OCI-LY1 (cell line): ENCODE data around the gene GID4.
A peak's percentile ranks its signal among the peaks of the same experiment; 100 is the strongest.

ENCODE experiments used
- H2AFZ ChIP-seq: fragments of 200-600 bp; sonication (generic), shearing (Covaris generic); 2 replicates; pipeline ENCODE4 v1.6.0; 2014; ENCODE audit warnings: antibody characterized with exemption, mild to moderate bottlenecking, low read length
- H3F3A ChIP-seq: fragments of 200-600 bp; sonication (generic), shearing (Covaris generic); 2 replicates; pipeline ENCODE4 v1.6.0; 2014; ENCODE audit warnings: mild to moderate bottlenecking, antibody characterized with exemption, low read length, moderate library complexity; ENCODE audit not compliant: insufficient read depth
- H3K27ac ChIP-seq: fragments of 200-600 bp; sonication (generic); 2 replicates; pipeline ENCODE4 v1.5.1; 2014; ENCODE audit warnings: low read length, mixed run types, mild to moderate bottlenecking, low read depth; ENCODE audit not compliant: poor library complexity, severe bottlenecking
- H3K27me3 ChIP-seq: fragments of 200-600 bp; sonication (generic); 2 replicates; pipeline ENCODE4 v1.6.0; 2014; ENCODE audit warnings: antibody characterized with exemption, mild to moderate bottlenecking, low read length, moderate library complexity; ENCODE audit not compliant: insufficient read depth
- H3K36me3 ChIP-seq: fragments of 200-600 bp; sonication (generic); 2 replicates; pipeline ENCODE4 v1.6.1; 2014; ENCODE audit warnings: mild to moderate bottlenecking, antibody characterized with exemption, low read length, moderate library complexity, mixed read lengths; ENCODE audit not compliant: insufficient read depth
- H3K4me1 ChIP-seq: fragments of 200-600 bp; sonication (generic); 2 replicates; pipeline ENCODE4 v1.5.1; 2014; ENCODE audit warnings: mild to moderate bottlenecking, low read length, moderate library complexity; ENCODE audit not compliant: insufficient read depth, severe bottlenecking
- H3K4me2 ChIP-seq: fragments of 200-600 bp; sonication (generic), shearing (Covaris generic); 2 replicates; pipeline ENCODE4 v1.6.1; 2014; ENCODE audit warnings: low read length
- H3K4me3 ChIP-seq: fragments of 200-600 bp; sonication (generic); 2 replicates; pipeline ENCODE4 v1.5.1; 2014; ENCODE audit warnings: low read length, low read depth, mild to moderate bottlenecking, mixed read lengths; ENCODE audit not compliant: poor library complexity, severe bottlenecking
- H3K79me2 ChIP-seq: fragments of 200-600 bp; shearing (Covaris generic); 2 replicates; pipeline ENCODE4 v1.6.1; 2016; ENCODE audit warnings: mixed run types, low read length, mixed read lengths; ENCODE audit not compliant: insufficient read depth
- H3K9ac ChIP-seq: fragments of 200-600 bp; sonication (generic), shearing (Covaris generic); 2 replicates; pipeline ENCODE4 v1.6.1; 2014; ENCODE audit warnings: mild to moderate bottlenecking, low read length, mixed read lengths
- H3K9me2 ChIP-seq: fragments of 200-600 bp; sonication (generic), shearing (Covaris generic); 2 replicates; pipeline ENCODE4 v1.6.1; 2014; ENCODE audit warnings: low read depth, mild to moderate bottlenecking, low read length, mixed read lengths
- H3K9me3 ChIP-seq: fragments of 200-600 bp; shearing (Covaris generic); 2 replicates; pipeline ENCODE4 v1.6.1; 2014; ENCODE audit warnings: low read length, mixed read lengths
- H4K20me1 ChIP-seq: fragments of 200-600 bp; sonication (generic), shearing (Covaris generic); 2 replicates; pipeline ENCODE4 v1.6.0; 2016; ENCODE audit warnings: mild to moderate bottlenecking, low read length; ENCODE audit not compliant: insufficient read depth
- EZH2 ChIP-seq: fragments of 200-600 bp; sonication (generic), shearing (Covaris generic); IDR thresholded peaks from 2 replicates; pipeline ENCODE4 v1.8.0; 2017; ENCODE audit warnings: borderline replicate concordance, mixed run types, mild to moderate bottlenecking, antibody characterized with exemption, low read length, moderate library complexity, mixed read lengths
- TF ChIP-seq, protein P1 (sequence below): fragments of 200-600 bp; sonication (generic), shearing (Covaris generic); IDR thresholded peaks from 2 replicates; pipeline ENCODE4 v1.5.1; 2017; ENCODE audit warnings: mild to moderate bottlenecking, antibody characterized with exemption, low read length, moderate library complexity, mixed read lengths

The GID4 gene

DNA sequence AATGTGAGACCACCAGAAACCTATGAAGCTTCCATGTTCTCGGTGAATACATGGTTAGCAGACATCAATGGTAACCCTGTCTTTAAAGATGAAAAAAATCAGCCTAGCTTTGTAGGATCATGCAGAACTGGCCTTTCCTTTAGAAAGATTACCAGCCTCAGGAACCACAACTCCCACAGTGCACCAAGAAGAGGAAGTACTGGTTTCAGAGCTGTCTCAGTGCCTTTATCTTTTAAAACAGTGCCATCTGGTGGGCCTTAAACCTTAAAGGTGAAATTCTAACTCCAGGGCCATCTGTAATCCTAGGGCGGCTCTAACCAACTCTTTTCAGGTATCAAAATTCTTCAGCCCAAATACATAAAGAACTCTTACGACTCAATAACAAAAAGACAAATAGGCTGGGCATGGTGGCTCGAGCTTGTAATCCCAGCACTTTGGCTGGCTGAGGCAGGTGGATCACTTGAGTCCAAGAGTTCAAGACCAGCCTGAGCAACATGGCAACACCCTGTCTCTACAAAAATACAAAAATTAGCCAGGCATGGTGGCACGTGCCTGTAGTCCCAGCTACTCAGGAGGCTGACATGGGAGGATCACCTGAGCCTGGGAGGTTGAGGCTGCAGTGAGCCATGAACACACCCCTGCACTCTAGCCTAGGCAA is 5.6 kb upstream of the GID4 start:
- Histone ChIP-seq H3K9me3 (no peaks in the 10 kb centered on the region), H3F3A (no peaks in the 10 kb centered on the region), H3K79me2 (peaks cover 42% of the 10 kb centered on the region), H3K4me2 (no peak overlapping the region), H3K36me3 (no peaks in the 10 kb centered on the region), H3K4me1 (peaks cover 32% of the 10 kb centered on the region), H3K27ac (no peak overlapping the region), H3K27me3 (no peaks in the 10 kb centered on the region), H4K20me1 (no peaks in the 10 kb centered on the region), H3K9ac (no peak overlapping the region), H2AFZ (no peak overlapping the region), H3K4me3 (no peak overlapping the region), H3K9me2 (no peaks in the 10 kb centered on the region)
- TF ChIP-seq, protein P1, sequence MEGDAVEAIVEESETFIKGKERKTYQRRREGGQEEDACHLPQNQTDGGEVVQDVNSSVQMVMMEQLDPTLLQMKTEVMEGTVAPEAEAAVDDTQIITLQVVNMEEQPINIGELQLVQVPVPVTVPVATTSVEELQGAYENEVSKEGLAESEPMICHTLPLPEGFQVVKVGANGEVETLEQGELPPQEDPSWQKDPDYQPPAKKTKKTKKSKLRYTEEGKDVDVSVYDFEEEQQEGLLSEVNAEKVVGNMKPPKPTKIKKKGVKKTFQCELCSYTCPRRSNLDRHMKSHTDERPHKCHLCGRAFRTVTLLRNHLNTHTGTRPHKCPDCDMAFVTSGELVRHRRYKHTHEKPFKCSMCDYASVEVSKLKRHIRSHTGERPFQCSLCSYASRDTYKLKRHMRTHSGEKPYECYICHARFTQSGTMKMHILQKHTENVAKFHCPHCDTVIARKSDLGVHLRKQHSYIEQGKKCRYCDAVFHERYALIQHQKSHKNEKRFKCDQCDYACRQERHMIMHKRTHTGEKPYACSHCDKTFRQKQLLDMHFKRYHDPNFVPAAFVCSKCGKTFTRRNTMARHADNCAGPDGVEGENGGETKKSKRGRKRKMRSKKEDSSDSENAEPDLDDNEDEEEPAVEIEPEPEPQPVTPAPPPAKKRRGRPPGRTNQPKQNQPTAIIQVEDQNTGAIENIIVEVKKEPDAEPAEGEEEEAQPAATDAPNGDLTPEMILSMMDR: peak; percentile 71
- TF ChIP-seq EZH2: no peak

DNA sequence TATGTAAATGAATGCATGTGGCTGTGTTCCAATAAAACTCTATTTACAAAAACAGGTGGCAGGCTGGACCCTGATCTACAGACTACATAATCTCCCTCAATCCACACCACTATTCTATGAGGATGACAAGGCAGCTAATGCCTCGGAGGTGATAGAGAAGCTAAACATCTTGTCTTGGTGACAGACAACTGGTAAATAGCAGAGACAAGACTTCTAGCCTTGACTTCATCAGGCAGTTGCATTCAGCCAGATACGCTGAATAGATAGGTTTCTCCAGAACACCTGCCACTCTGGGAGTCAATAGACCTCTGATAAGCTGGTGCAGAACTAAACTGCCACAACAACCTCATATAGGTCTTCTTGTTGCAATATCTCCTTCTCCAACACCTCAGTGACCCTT is 3.5 kb upstream of the GID4 start:
- H3K27ac ChIP-seq: no peak overlapping the region
- H3F3A ChIP-seq: no peaks in the 10 kb centered on the region
- no peak overlapping the region for H2AFZ ChIP-seq
- H3K4me1 ChIP-seq: peaks cover 40% of the 10 kb centered on the region
- TF ChIP-seq EZH2: no peak
- TF ChIP-seq, protein P1: no peak
- no peaks in the 10 kb centered on the region for H3K9me2 ChIP-seq
- H3K4me3 ChIP-seq: no peak overlapping the region
- H3K9ac ChIP-seq: no peak overlapping the region
- no peak overlapping the region for H3K4me2 ChIP-seq
- no peaks in the 10 kb centered on the region for H4K20me1 ChIP-seq
- H3K79me2 ChIP-seq: peaks cover 41% of the 10 kb centered on the region
- no peaks in the 10 kb centered on the region for H3K9me3 ChIP-seq
- H3K27me3 ChIP-seq: no peaks in the 10 kb centered on the region
- no peaks in the 10 kb centered on the region for H3K36me3 ChIP-seq

DNA sequence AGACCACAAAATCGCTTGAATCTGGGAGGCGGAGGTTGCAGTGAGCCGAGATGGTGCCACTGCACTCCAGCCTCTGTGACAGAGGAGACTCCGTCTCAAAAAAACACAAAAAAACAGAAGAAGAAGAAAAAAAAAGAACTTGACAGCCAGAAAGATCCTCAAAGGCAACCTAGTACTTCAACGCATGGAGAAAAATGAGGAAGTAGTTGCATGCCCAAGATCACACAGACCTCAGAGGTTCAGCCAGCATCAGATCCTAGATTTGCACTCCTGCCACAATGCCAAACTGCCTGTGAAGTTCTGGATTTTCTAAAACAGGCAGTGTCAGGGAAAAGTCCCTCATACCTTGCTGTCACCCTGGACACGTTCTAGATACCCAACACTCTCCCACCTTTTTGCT is 1.7 kb upstream of the GID4 start:
- peak overlapping the region; percentile 81 for H3K4me2 ChIP-seq
- peak overlapping the region; percentile 66 for H3K27ac ChIP-seq
- no peak overlapping the region for H2AFZ ChIP-seq
- H3F3A ChIP-seq: no peaks in the 10 kb centered on the region
- H3K9me3 ChIP-seq: no peaks in the 10 kb centered on the region
- H3K79me2 ChIP-seq: peaks cover 32% of the 10 kb centered on the region
- no peaks in the 10 kb centered on the region for H4K20me1 ChIP-seq
- no peaks in the 10 kb centered on the region for H3K27me3 ChIP-seq
- TF ChIP-seq, protein P1: no peak
- no peak for TF ChIP-seq EZH2
- peaks cover 58% of the 10 kb centered on the region for H3K4me1 ChIP-seq
- H3K9ac ChIP-seq: peak overlapping the region; percentile 83; the same call in 1 of the 2 replicates
- no peaks in the 10 kb centered on the region for H3K9me2 ChIP-seq
- peak overlapping the region; percentile 82 for H3K4me3 ChIP-seq
- H3K36me3 ChIP-seq: no peaks in the 10 kb centered on the region
